ENCODE measurements around the gene BCAR1. TPM values are rescaled to one million over a fixed set of nuclear protein-coding genes. Genes with fewer than 3 reads are reported as not detected.

The BCAR1 gene
- total and polyA plus RNA-seq, 10 of the 15 experiments (the other 5 are each of a cell fraction or from before 2014, with no cell fraction given), result 0.13 to 14.1 (median 2.8) TPM; not detected in 1

DNA sequence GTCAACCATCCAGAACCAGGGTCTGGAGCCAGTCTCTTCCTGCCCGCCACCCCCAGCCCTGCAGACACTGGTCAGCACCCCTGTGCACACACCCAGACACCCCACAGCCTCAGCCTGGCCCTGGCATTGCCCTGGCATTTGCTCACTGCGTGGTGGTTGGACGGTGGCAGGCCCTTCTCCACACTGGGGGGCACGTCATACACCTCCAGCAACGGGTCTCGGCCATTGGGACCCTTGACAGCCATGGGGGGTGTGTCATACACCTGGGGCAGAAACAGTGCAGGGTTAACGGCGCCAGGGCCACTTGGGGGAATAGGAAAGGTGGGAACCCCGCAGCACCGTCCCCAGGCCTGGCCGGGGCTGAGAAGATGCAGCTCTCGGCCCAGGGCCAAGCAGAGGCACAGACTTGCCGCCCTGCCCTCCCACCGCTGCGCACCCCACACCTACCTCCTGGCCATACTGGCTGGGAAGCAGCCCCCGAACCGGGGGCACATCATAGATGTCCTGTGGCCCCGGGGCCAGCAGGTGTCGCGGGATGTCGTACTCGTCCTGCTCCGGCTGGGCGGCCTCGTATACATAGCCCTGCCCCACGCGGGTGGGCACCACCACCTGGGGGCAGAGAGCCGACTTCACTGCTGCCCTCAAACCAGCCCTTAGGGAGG is 14.6 kb downstream of the BCAR1 start (continued):
- TF ChIP-seq, protein P1, sequence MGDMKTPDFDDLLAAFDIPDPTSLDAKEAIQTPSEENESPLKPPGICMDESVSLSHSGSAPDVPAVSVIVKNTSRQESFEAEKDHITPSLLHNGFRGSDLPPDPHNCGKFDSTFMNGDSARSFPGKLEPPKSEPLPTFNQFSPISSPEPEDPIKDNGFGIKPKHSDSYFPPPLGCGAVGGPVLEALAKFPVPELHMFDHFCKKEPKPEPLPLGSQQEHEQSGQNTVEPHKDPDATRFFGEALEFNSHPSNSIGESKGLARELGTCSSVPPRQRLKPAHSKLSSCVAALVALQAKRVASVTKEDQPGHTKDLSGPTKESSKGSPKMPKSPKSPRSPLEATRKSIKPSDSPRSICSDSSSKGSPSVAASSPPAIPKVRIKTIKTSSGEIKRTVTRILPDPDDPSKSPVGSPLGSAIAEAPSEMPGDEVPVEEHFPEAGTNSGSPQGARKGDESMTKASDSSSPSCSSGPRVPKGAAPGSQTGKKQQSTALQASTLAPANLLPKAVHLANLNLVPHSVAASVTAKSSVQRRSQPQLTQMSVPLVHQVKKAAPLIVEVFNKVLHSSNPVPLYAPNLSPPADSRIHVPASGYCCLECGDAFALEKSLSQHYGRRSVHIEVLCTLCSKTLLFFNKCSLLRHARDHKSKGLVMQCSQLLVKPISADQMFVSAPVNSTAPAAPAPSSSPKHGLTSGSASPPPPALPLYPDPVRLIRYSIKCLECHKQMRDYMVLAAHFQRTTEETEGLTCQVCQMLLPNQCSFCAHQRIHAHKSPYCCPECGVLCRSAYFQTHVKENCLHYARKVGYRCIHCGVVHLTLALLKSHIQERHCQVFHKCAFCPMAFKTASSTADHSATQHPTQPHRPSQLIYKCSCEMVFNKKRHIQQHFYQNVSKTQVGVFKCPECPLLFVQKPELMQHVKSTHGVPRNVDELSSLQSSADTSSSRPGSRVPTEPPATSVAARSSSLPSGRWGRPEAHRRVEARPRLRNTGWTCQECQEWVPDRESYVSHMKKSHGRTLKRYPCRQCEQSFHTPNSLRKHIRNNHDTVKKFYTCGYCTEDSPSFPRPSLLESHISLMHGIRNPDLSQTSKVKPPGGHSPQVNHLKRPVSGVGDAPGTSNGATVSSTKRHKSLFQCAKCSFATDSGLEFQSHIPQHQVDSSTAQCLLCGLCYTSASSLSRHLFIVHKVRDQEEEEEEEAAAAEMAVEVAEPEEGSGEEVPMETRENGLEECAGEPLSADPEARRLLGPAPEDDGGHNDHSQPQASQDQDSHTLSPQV (IDR thresholded peaks at IDR 0.05), result no peak
- TF ChIP-seq FOXM1 (IDR thresholded peaks at IDR 0.05; ENCODE audit: low read depth, low read length) (no peak), CHD2 (IDR thresholded peaks at IDR 0.05; ENCODE audit: borderline replicate concordance, low read depth, low read length) (no peak), KDM1A (IDR thresholded peaks at IDR 0.05; ENCODE audit: borderline replicate concordance) (no peak)

DNA sequence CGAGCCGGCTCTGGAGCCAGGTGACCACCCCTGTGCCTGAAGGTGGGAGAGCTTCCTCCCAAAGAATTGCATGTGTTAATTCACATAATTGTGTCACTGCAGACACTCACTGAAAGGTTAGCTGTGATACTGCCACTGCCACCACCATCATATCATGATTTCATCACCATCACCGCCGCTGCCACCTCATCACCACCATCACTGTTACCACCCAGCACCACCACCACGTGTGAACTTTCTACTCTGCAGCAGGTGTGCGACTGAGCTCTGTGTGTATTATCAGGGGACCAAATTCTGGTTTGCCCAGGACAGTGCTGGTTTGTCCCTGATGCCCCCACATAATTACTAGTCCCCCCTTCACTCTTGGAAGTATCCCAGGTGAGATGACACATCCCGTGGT is 15.2 kb downstream of the BCAR1 start:
- Histone ChIP-seq H3K27ac (ENCODE audit: control insufficient read depth, insufficient read depth) (no peak overlapping the region), H3K9ac (ENCODE audit: control insufficient read depth, insufficient read depth, low read length) (no peak overlapping the region), H3K4me2 (ENCODE audit: control insufficient read depth, insufficient read depth) (no peak overlapping the region), H3K9me3 (replicated peaks; ENCODE audit: control insufficient read depth, insufficient read depth, low read length) (no peaks in the 10 kb centered on the region), H3K79me2 (ENCODE audit: control insufficient read depth, insufficient read depth, low read length) (no peaks in the 10 kb centered on the region), H3K4me1 (ENCODE audit: control insufficient read depth, insufficient read depth, low read length) (no peaks in the 10 kb centered on the region), H3K27me3 (replicated peaks in 1 of 2; ENCODE audit: control insufficient read depth in 2 of 2, insufficient read depth in 2 of 2, low read length in 1 of 2) (no peaks in the 10 kb centered on the region), H3K36me3 (ENCODE audit: control insufficient read depth in 2 of 2, insufficient read depth in 2 of 2, low read length in 1 of 2) (peaks cover 0 to 1% of the 10 kb centered on the region in 2 experiments; a peak in 2 of 4 replicates), H3K4me3 (no peak overlapping the region), H2AFZ (ENCODE audit: control insufficient read depth, low read depth, low read length) (no peak overlapping the region), H4K20me1 (ENCODE audit: control insufficient read depth, insufficient read depth) (no peaks in the 10 kb centered on the region)
- in situ Hi-C loops (cut with MboI), result no loop called here
- ATAC-seq (no peak), FAIRE-seq (no peak), DNase-seq (ENCODE audit: low read depth, low spot score) (no peak)
- intact Hi-C loops (cut with micrococcal nuclease; ENCODE audit: unreplicated experiment), result loop anchor here (10.0 kb wide), 1 partner anchor 529 kb away; no protein-coding TSS in a partner anchor
- ChIA-PET SMC1A (ENCODE audit: uncharacterized antibody, unreplicated experiment) (interaction anchor here (1.0 to 1.2 kb wide), 3 partner anchors 9 to 149 kb away, joined by 3 to 5 read pairs (median 5); no protein-coding TSS in a partner anchor), RAD21 (ENCODE audit: unreplicated experiment) (interaction anchor here (0.6 to 7.9 kb wide), 4 partner anchors 10 to 147 kb away, joined by 3 to 150 read pairs (median 3); no protein-coding TSS in a partner anchor), CTCF (interaction anchor here (0.8 to 10.6 kb wide), 3 partner anchors 38 to 166 kb away, joined by 3 to 243 read pairs (median 79); no protein-coding TSS in a partner anchor), POLR2A (no interaction called here)
- BruUV-seq (replicated peaks), result no TSS peak
- WGBS (ENCODE audit: insufficient coverage, insufficient replicate concordance, low lambda C conversion rate, missing lambda C conversion rate), result 78% methylated on average over 7 of the region's 7 CpGs
- TF ChIP-seq, protein P2, sequence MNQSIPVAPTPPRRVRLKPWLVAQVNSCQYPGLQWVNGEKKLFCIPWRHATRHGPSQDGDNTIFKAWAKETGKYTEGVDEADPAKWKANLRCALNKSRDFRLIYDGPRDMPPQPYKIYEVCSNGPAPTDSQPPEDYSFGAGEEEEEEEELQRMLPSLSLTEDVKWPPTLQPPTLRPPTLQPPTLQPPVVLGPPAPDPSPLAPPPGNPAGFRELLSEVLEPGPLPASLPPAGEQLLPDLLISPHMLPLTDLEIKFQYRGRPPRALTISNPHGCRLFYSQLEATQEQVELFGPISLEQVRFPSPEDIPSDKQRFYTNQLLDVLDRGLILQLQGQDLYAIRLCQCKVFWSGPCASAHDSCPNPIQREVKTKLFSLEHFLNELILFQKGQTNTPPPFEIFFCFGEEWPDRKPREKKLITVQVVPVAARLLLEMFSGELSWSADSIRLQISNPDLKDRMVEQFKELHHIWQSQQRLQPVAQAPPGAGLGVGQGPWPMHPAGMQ (IDR thresholded peaks at IDR 0.05; ENCODE audit: borderline replicate concordance), result no peak
- TF ChIP-seq, protein P3, sequence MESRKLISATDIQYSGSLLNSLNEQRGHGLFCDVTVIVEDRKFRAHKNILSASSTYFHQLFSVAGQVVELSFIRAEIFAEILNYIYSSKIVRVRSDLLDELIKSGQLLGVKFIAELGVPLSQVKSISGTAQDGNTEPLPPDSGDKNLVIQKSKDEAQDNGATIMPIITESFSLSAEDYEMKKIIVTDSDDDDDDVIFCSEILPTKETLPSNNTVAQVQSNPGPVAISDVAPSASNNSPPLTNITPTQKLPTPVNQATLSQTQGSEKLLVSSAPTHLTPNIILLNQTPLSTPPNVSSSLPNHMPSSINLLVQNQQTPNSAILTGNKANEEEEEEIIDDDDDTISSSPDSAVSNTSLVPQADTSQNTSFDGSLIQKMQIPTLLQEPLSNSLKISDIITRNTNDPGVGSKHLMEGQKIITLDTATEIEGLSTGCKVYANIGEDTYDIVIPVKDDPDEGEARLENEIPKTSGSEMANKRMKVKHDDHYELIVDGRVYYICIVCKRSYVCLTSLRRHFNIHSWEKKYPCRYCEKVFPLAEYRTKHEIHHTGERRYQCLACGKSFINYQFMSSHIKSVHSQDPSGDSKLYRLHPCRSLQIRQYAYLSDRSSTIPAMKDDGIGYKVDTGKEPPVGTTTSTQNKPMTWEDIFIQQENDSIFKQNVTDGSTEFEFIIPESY (IDR thresholded peaks at IDR 0.05), result no peak
- TF ChIP-seq, protein P4, sequence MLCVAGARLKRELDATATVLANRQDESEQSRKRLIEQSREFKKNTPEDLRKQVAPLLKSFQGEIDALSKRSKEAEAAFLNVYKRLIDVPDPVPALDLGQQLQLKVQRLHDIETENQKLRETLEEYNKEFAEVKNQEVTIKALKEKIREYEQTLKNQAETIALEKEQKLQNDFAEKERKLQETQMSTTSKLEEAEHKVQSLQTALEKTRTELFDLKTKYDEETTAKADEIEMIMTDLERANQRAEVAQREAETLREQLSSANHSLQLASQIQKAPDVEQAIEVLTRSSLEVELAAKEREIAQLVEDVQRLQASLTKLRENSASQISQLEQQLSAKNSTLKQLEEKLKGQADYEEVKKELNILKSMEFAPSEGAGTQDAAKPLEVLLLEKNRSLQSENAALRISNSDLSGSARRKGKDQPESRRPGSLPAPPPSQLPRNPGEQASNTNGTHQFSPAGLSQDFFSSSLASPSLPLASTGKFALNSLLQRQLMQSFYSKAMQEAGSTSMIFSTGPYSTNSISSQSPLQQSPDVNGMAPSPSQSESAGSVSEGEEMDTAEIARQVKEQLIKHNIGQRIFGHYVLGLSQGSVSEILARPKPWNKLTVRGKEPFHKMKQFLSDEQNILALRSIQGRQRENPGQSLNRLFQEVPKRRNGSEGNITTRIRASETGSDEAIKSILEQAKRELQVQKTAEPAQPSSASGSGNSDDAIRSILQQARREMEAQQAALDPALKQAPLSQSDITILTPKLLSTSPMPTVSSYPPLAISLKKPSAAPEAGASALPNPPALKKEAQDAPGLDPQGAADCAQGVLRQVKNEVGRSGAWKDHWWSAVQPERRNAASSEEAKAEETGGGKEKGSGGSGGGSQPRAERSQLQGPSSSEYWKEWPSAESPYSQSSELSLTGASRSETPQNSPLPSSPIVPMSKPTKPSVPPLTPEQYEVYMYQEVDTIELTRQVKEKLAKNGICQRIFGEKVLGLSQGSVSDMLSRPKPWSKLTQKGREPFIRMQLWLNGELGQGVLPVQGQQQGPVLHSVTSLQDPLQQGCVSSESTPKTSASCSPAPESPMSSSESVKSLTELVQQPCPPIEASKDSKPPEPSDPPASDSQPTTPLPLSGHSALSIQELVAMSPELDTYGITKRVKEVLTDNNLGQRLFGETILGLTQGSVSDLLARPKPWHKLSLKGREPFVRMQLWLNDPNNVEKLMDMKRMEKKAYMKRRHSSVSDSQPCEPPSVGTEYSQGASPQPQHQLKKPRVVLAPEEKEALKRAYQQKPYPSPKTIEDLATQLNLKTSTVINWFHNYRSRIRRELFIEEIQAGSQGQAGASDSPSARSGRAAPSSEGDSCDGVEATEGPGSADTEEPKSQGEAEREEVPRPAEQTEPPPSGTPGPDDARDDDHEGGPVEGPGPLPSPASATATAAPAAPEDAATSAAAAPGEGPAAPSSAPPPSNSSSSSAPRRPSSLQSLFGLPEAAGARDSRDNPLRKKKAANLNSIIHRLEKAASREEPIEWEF (IDR thresholded peaks at IDR 0.05; ENCODE audit: insufficient replicate concordance, low read depth, low read length), result no peak
